ENCODE data around the gene MIB2. TPM values are rescaled to one million over a fixed set of nuclear protein-coding genes. Genes with fewer than 3 reads are reported as not detected.
"Not testable (repeated sequence)": the region's sequence is repeated elsewhere in the genome, so short reads cannot be mapped to it uniquely, and the experiment has no call there.

MIB2 gene
- polyA plus RNA-seq, 4 donors, result 26.1 to 84.8 (median 39.5) TPM

- not testable (repeated sequence) for DNase-seq (ENCODE audit: low read depth in 4 of 4, low spot score in 3 of 4)
These were observed 25.6 kb downstream of the MIB2 start for GRCh38 chr1:1640711-1641461.

DNA sequence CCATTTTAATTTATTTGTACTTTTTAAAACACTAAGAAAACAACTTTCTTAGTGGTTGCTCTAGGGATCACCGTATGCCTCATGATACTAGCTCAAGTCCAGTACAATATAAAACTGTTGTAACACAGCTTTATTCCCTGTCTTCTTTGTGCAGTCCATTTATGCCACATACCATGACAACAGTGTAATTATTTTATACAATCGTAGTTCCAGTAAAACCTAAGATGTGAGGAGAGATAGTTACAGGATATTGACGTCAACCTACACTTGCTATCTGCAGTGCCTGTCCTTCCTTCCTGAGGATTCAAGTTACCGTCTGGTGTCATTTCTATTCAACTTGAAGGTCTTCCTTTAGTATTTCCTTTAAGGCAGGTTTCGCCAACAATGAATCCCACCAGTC lies 31.0 kb downstream of the MIB2 start:
- DNase-seq (ENCODE audit: low read depth in 4 of 4, low spot score in 3 of 4), result not testable (repeated sequence)

- DNase-seq (ENCODE audit: low read depth in 4 of 4, low spot score in 3 of 4), result not testable (repeated sequence)
These were observed 32.4 kb downstream of the MIB2 start for GRCh38 chr1:1647567-1648241.

GRCh38 chr1:1648265-1648664 lies 33.0 kb downstream of the MIB2 start:
- not testable (repeated sequence) for DNase-seq (ENCODE audit: low read depth in 4 of 4, low spot score in 3 of 4)

GRCh38 chr1:1658583-1659549 lies 43.6 kb downstream of the MIB2 start, which contains the start of gene CDK11B:
CDK11B (minus strand) TSS chr1:1659004; CDS start chr1:1657485, 1,519 bp downstream.
- peak; percentile 89 to 95 (median 90) for DNase-seq (ENCODE audit: low read depth in 4 of 4, low spot score in 3 of 4)

- DNase-seq (ENCODE audit: low read depth in 4 of 4, low spot score in 3 of 4), result not testable (repeated sequence)
These were observed 47.1 kb downstream of the MIB2 start for GRCh38 chr1:1662392-1662791.

DNA sequence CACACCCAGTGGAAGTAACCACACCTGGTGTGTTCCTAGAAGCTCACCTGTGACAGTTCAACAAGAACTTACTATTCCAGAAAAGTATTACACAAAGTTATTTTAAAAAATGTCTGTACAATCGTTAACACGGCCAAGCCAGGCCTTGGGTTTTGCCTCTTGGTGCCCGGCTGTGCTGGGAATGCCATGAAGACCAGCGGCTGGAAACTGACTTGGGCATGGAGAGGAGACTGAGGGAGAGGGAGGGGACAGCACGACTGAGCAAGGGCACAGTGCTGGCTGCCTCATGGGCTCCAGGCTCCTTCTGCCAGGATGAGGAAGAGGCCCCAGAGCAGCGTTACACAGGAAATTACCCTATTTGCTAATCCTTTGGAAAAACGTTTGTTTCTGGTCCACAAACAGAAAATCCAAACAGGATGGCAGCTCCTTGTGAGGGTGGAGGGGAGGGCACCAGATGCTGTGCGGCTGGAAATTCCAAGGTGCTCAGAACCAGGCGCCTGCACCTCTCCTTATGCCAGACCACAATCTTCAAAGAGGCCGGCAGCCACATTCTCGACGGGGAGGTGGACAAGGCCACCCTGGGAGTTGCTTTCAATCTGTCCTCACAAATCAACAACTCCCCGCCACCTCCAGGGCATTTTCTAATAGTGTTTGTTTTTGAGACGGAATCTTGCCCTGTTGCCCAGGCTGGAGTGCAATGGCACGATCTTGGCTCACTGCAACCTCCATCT lies 47.7 kb downstream of the MIB2 start:
- DNase-seq (ENCODE audit: low read depth in 4 of 4, low spot score in 3 of 4), result not testable (repeated sequence)

DNA sequence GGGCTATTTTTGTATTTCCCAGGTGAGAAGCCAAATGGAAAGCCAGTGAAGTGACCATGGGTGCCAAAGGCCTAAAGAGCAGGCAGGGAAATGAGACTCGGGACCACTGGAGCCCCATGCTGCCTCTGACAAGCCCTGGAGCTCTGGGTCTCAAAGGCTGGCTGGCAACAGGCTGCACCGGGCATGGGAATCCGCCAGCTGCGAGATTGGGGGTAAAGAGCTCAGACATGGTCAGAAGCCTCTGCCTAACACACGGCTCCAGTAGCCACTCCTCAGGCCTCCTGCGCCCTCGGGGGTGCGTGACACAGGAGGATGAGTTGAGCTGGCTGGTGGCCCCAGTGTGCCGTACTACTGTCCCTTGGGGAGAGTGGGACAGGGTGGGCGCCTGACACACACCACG lies 49.0 kb downstream of the MIB2 start:
- DNase-seq (ENCODE audit: low read depth in 4 of 4, low spot score in 3 of 4), result not testable (repeated sequence)

GRCh38 chr1:1664941-1665814 lies 49.9 kb downstream of the MIB2 start:
- no peak for DNase-seq (ENCODE audit: low read depth in 4 of 4, low spot score in 3 of 4)

DNA sequence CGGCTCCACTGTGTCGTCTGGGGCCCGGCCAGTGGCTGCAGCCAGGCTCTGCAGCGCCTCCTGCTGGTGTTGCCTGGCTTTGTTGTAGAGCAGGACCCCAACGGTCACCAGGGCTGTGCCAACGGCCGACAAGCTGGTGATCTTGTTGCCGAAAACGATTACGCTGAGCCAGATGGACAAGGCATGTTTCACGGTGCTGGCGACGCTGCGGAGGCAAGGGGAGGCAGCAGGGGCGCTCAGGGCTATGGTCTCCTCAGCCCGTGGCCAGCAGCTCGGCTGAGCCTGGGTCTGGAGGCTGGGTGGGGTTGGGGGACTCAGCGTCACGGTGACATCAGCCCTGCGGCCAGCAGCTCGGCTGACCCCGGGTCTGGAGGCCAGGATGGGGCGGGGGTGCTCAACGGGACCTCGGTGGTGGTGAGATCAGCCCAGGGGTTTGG lies 50.5 kb downstream of the MIB2 start:
- DNase-seq (ENCODE audit: low read depth in 4 of 4, low spot score in 3 of 4), result no peak

DNA sequence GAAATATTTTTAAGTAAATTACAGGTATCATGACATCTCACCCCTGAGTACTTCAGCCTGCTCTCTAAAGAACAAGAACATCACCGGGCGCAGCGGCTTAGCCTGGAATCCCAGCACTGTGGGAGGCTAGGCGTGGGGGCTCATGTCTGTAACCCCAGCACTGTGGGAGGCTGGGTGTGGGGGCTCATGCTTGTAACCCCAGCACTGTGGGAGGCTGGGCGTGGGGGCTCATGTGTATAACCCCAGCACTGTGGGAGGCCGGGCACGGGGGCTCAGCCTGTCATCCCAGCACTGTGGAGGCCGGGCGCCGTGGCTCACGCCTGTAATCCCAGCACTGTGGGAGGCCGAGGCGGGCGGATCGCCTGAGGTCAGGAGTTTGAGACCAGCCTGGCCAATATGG lies 51.2 kb downstream of the MIB2 start:
- no peak for DNase-seq (ENCODE audit: low read depth in 4 of 4, low spot score in 3 of 4)

GRCh38 chr1:1669468-1670440 lies 54.5 kb downstream of the MIB2 start:
- DNase-seq (ENCODE audit: low read depth in 4 of 4, low spot score in 3 of 4), result no peak

GRCh38 chr1:1670866-1671265 lies 55.6 kb downstream of the MIB2 start:
- DNase-seq (ENCODE audit: low read depth in 4 of 4, low spot score in 3 of 4), result no peak

DNA sequence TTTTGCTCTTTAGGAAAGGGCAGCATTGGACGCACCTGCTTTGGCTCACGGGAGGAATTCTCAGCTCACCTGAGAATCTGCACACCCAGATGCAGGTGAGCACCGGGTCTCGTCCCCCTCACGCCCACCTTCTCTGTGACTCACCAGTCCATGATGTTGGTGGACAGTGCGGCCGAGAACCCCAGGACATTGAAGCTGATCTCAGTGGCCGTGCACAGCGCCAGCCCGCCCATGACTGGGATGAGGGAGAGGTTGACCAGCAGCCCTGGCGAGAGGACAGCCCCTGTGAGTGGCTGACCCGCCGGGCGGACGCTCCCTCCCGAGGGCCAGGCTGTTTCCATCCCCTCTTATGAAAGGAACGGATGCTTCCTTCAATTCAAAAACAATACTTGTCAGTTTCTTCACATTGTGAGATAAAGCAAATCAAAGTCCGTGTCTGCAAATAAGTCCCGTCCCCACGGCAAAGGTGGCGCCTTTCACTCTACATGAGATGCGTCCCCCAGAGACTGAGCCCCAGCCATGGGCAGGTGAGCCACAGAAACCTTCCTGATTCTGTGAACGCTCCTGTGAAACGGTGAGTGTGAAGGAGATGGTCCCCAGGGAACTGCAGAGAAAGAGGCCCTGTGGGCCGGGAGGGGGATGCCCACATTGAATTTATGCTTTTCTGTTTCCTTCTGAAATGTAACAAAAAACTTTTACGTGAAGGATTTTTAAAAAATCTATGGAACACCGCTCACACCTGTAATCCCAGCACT lies 56.2 kb downstream of the MIB2 start:
- no peak for DNase-seq (ENCODE audit: low read depth in 4 of 4, low spot score in 3 of 4)

DNA sequence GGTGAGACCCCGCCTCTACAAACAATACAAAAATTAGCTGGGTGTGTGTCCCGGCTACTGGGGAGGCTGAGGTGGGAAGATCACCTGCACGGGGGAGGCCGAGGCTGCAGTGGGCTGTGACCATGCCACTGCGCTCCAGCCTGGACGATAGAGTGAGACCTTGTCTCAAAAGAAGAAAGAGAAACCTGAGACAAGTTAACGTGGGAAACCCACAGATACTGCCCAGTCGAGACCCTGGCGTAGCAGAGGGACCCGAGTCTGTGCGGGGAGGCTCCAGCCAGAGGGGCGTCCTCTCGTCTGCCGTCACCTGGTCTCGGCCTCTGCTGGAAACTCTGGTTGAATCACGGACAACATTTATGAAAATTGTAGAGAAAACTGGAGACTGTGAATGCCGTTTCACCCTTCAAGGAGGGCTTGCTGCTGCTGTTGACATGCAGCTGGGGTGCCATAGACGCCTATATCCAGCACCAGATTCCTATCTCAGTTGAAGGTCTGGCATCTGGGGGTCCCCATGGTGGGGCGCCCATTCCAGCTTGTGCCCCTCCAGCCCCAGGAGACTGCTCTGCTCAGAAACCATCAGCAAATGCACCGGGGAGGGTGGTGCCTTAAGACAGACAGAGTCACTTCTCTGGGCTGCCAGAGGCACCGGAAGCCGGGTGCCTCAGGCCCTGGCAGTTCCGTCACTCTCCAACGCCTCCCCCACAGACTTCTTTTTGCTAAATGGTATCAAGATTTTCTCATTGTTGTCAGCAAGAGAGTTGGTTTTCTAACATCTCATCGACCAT lies 57.1 kb downstream of the MIB2 start:
- no peak for DNase-seq (ENCODE audit: low read depth in 4 of 4, low spot score in 3 of 4)

- not testable (repeated sequence) for DNase-seq (ENCODE audit: low read depth in 4 of 4, low spot score in 3 of 4)
These were observed 59.5 kb downstream of the MIB2 start for GRCh38 chr1:1674806-1675205.

Measured in left renal pelvis (tissue), 4 donors.